ENCODE data around the gene CLDN20. TPM values are rescaled to one million over a fixed set of nuclear protein-coding genes. Genes with fewer than 3 reads are reported as not detected.
A peak's percentile ranks its signal among the peaks of the same experiment; 100 is the strongest.

The CLDN20 gene
- total and polyA plus RNA-seq, 2 of the 4 experiments (the other 2 are of a cell fraction), result not detected

DNA sequence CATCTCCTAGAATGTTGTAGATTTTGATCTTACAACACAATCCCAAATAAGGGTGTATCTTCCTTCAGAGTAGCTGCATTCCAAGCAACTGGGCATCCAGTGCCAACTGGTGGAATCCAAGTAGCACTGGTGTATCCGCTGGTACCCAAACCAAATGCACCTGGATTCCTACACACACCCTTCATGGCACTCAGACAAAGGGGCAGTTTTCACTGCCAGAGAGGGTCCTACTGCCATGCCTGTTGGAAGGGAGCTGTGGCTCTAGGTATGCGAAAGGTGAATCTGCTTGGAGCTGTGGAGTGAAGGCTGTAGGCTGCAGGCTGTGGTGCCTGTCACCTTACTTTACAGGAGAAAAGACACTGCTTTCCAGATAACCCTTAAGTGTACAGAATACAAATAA lies 17.0 kb upstream of the CLDN20 start:
- H3K4me2 ChIP-seq (ENCODE audit: low read depth, low read length), result no peak overlapping the region
- H3K9me3 ChIP-seq (ENCODE audit: control insufficient read depth, insufficient read depth, low read length), result no peaks in the 10 kb centered on the region
- H4K91ac ChIP-seq (ENCODE audit: insufficient read depth, low read depth, low read length), result peak overlapping the region; percentile 19; the same call in 1 of the 2 replicates
- no peak overlapping the region for H2BK5ac ChIP-seq (ENCODE audit: low read depth, low read length, poor library complexity, severe bottlenecking)
- H3K56ac ChIP-seq (ENCODE audit: extremely low read depth, insufficient read depth, low read length), result no peak overlapping the region
- no CpG with 5 or more reads among the region's 2 CpGs for WGBS, 2 experiments (ENCODE audit: extremely low coverage in 2 of 2, insufficient read length in 1 of 2)
- no peak overlapping the region for H3K9ac ChIP-seq (ENCODE audit: low read depth, low read length)
- no peak overlapping the region for H2AFZ ChIP-seq (replicated peaks; ENCODE audit: low read length, poor library complexity)
- H2BK20ac ChIP-seq (ENCODE audit: low read depth, low read length), result peak overlapping the region; percentile 48
- H2AK5ac ChIP-seq (ENCODE audit: low read depth, low read length), result 0 out of 2 replicates have a peak overlapping the region, but pooled peaks have one; percentile 20
- ChIA-PET CTCF (interaction anchor here (2.1 kb wide), 1 partner anchor 69 kb away, joined by 15 read pairs; no protein-coding TSS in a partner anchor), POLR2A (ENCODE audit: unreplicated experiment) (no interaction called here)
- peaks cover 9% of the 10 kb centered on the region; the same call in 1 of the 2 replicates for H3K9me1 ChIP-seq (ENCODE audit: insufficient read depth, low read length)
- H3K27ac ChIP-seq (ENCODE audit: insufficient read depth, low read length), result no peak overlapping the region
- H3K18ac ChIP-seq (ENCODE audit: low read depth, low read length), result no peak overlapping the region
- H4K8ac ChIP-seq (ENCODE audit: low read depth in 2 of 2, low read length in 2 of 2), result no peak overlapping the region
- H4K20me1 ChIP-seq (ENCODE audit: insufficient read depth, low read length), result no peaks in the 10 kb centered on the region
- H2AK9ac ChIP-seq (replicated peaks; ENCODE audit: low read depth, low read length, poor library complexity), result no peak overlapping the region
- H3K4ac ChIP-seq (ENCODE audit: low read depth, low read length), result peak overlapping the region; percentile 57
- H2BK15ac ChIP-seq (ENCODE audit: low read depth, low read length), result no peak overlapping the region
- H4K5ac ChIP-seq (ENCODE audit: low read depth, low read length), result no peak overlapping the region
- no peaks in the 10 kb centered on the region for H3K27me3 ChIP-seq (ENCODE audit: control insufficient read depth, insufficient read depth, low read length)
- no peak overlapping the region for H3K4me3 ChIP-seq (ENCODE audit: insufficient read depth, low read depth, low read length)
- TF ChIP-seq RAD21 (IDR thresholded peaks at IDR 0.05; ENCODE audit: low read length) (no peak), MXI1 (IDR thresholded peaks at IDR 0.05; ENCODE audit: borderline replicate concordance, low read depth, low read length) (no peak), BHLHE40 (IDR thresholded peaks at IDR 0.05; ENCODE audit: low read depth, low read length) (no peak), RFX5 (IDR thresholded peaks at IDR 0.05; ENCODE audit: low read depth, low read length) (no peak)
- TF ChIP-seq, protein P1, sequence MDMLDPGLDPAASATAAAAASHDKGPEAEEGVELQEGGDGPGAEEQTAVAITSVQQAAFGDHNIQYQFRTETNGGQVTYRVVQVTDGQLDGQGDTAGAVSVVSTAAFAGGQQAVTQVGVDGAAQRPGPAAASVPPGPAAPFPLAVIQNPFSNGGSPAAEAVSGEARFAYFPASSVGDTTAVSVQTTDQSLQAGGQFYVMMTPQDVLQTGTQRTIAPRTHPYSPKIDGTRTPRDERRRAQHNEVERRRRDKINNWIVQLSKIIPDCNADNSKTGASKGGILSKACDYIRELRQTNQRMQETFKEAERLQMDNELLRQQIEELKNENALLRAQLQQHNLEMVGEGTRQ (IDR thresholded peaks at IDR 0.05; ENCODE audit: low read depth, low read length), result no peak
- TF ChIP-seq, protein P2, sequence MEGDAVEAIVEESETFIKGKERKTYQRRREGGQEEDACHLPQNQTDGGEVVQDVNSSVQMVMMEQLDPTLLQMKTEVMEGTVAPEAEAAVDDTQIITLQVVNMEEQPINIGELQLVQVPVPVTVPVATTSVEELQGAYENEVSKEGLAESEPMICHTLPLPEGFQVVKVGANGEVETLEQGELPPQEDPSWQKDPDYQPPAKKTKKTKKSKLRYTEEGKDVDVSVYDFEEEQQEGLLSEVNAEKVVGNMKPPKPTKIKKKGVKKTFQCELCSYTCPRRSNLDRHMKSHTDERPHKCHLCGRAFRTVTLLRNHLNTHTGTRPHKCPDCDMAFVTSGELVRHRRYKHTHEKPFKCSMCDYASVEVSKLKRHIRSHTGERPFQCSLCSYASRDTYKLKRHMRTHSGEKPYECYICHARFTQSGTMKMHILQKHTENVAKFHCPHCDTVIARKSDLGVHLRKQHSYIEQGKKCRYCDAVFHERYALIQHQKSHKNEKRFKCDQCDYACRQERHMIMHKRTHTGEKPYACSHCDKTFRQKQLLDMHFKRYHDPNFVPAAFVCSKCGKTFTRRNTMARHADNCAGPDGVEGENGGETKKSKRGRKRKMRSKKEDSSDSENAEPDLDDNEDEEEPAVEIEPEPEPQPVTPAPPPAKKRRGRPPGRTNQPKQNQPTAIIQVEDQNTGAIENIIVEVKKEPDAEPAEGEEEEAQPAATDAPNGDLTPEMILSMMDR (conservative IDR thresholded peaks at IDR 0.05; ENCODE audit: low read depth, low read length), result no peak
- dilution Hi-C loops (cut with HindIII; ENCODE audit: low sequenced_read_pairs, unreplicated experiment) (no loop called here), in situ Hi-C loops (cut with MboI; ENCODE audit: low sequenced_read_pairs) (loop anchor here (5.0 to 10.0 kb wide), 2 partner anchors 70 to 572 kb away; no protein-coding TSS in a partner anchor), intact Hi-C loops (cut with micrococcal nuclease) (no loop called here)
- H3K4me1 ChIP-seq (ENCODE audit: control insufficient read depth, insufficient read depth, low read length), result peaks cover 4% of the 10 kb centered on the region; the same call in 1 of the 2 replicates
- no peak overlapping the region for H2BK120ac ChIP-seq (ENCODE audit: low read depth, low read length)
- BruUV-seq (replicated peaks), result no TSS peak
- no peak for ATAC-seq (ENCODE audit: low read depth)
- H3K23ac ChIP-seq (ENCODE audit: low read depth, low read length), result no peak overlapping the region
- peak overlapping the region; percentile 66; the same call in 1 of the 2 replicates for H3K14ac ChIP-seq (replicated peaks; ENCODE audit: low read depth, low read length)
- 0 out of 4 replicates have a peak, but pooled peaks cover 0 to 3% of the 10 kb centered on the region in 2 experiments for H3K79me1 ChIP-seq (ENCODE audit: low read depth in 1 of 2, low read length in 2 of 2)
- H3K36me3 ChIP-seq (ENCODE audit: control insufficient read depth, insufficient read depth, low read length), result peaks cover 3% of the 10 kb centered on the region; the same call in 1 of the 2 replicates
- no peak for DNase-seq

Measured in IMR-90 (cell line).